Activated CD4-positive, alpha-beta T cell treated with anti-CD3 and anti-CD28 coated beads for 24 hours (primary cell): ENCODE results near the gene USP40.

Experiments
- DNase-seq, 2 donors: peaks; one replicate each; pipeline ENCODE4 v3.0.0-alpha.2; 2020; ENCODE audit warnings: low read depth in 2 of 2

USP40 gene

GRCh38 chr2:233458031-233458610 is 108.5 kb downstream of the USP40 start:
- DNase-seq: no peak

GRCh38 chr2:233457356-233457755 is 109.2 kb downstream of the USP40 start:
- no peak for DNase-seq

- no peak for DNase-seq
These were observed 109.6 kb downstream of the USP40 start for GRCh38 chr2:233456934-233457333.

DNA sequence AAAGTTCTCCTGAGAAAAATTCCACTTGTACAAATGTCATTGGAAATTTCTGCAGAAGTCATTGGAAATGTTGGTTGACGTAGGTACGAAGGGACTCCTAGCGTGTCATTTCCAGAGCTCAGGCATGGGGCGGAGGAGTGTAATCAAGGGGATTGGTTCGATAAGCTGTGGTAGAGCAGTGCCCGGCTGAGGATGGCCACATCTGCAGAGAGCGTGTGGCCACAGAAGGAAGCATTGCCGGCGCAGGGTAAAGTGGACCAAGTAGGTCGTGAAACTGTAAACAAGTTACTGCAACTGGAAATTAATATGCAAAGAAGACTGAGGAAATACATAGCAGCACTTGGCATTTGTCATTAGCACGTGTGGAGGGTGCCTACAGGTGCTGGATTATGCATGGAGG is 110.5 kb downstream of the USP40 start:
- DNase-seq: no peak

- DNase-seq: no peak
These were observed 111.1 kb downstream of the USP40 start for GRCh38 chr2:233455491-233455890.

DNA sequence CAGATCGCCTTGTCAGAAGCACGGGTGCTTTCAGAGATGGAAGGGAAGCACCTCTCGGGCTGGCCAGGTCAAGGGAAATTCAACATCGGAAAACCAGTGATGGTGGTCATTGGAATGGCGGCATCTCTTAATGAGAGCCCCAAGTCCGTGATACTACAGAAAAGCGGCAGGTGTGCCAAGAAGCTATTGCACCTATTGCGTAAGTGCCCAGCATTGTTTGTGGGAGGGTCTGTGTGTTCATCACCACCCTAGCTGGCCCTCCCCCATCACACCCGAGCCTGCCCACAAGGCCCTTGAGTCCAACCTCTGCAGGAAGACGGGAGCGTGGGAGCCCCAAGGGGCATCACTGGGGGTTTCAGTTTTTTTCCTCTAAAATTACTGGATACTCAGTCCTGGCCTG is 111.6 kb downstream of the USP40 start:
- DNase-seq: no peak

- DNase-seq: no peak
These were observed 112.7 kb downstream of the USP40 start for GRCh38 chr2:233453916-233454315.

- DNase-seq: no peak
These were observed 113.3 kb downstream of the USP40 start for GRCh38 chr2:233453111-233453915.

DNA sequence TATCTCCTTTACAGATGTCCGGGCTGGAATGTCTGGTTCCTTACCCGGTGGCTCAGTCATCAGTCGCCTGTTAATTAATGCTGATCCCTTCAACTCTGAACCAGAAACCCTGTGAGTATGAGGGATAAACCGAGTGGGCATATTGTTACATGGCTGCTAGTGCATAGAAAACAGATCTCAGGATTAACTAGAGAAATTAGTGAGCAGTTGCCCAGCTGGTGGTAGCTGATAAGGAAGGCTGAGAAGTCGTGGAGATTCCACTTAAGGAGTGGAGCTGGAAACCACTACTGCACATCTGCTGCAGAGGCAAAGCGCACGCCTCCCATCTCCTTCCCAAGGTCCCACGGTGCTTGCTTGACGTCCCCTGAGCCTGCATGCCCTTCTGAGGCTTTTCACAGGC is 114.6 kb downstream of the USP40 start:
- no peak for DNase-seq

GRCh38 chr2:233450864-233451575 is 115.6 kb downstream of the USP40 start:
- DNase-seq: no peak

- no peak for DNase-seq
These were observed 116.4 kb downstream of the USP40 start for GRCh38 chr2:233449921-233450863.

GRCh38 chr2:233449081-233449901 is 117.3 kb downstream of the USP40 start:
- DNase-seq: no peak

- no peak for DNase-seq
These were observed 118.0 kb downstream of the USP40 start for GRCh38 chr2:233448575-233448974.

DNA sequence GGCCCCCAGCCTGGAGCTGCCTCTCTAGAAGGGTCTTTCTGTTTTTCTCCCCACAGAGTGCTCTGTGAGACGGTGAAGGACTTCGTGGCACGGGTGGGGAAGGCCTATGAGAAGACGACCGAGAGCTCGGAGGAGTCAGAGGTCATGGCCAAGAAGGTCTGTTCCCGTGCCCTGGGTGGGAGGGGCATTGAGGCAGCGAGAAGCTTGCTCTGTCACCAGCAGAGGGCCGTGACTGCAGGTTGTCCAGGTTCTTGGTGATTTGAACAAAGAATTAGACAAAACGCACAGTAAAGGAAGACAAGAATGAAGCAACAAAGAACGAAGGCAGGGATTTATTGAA is 118.4 kb downstream of the USP40 start:
- DNase-seq: no peak

- DNase-seq: no peak
These were observed 118.9 kb downstream of the USP40 start for GRCh38 chr2:233447506-233448219.

DNA sequence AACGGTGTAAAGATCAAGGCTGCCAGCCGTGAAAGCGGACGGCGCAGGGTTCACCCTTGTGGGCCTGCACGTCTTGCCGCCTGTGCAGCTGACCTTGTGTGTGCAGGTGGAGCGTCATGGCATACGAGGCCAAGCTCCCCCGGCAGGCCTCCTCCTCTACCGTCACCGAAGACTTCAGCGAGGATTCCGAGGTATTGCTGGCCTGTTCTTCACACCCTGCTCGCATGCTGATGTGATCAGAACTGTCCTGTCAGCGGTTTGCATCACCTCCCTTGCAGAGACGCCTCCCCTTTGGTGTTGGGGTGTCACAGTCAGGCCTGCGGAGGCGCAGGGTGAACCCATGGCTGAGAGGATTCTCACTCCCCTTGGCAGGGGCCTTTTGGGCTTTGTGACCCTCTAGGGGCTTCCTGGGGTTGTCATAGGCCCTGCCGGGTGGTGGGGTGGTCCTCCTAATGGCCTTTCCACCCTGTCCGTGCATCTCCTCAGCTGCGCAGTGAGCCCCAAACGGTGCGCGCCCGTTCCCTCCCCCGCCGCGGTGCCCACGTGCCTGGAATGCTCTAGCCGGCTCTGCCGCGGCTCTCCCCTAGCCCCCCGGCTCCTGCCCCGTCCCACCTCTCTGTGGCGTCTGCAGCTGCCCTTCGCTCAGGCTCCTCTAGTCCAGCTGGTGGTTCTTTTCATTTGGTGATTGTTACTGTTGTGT is 119.8 kb downstream of the USP40 start:
- no peak for DNase-seq

DNA sequence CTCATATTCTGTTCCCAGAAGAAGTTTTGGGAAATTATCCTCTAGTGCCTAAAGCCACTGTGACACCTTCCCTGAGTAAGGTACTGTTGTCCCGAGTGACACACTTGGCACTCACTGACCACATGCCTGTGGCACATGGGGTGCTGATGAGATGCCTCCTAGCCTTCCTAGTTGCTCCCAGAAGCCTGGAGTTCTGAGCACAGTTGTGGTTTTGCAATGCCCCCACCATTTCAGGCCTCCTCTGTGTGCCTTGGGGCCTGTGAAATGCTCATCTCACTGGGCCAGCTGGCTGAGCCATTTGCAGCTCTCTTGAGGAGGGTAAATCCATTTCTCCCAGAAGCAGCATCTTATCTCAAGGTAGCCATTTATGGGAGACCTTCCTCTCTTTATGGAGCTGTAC is 120.5 kb downstream of the USP40 start:
- DNase-seq: no peak

GRCh38 chr2:233445152-233445830 is 121.3 kb downstream of the USP40 start:
- DNase-seq: no peak

DNA sequence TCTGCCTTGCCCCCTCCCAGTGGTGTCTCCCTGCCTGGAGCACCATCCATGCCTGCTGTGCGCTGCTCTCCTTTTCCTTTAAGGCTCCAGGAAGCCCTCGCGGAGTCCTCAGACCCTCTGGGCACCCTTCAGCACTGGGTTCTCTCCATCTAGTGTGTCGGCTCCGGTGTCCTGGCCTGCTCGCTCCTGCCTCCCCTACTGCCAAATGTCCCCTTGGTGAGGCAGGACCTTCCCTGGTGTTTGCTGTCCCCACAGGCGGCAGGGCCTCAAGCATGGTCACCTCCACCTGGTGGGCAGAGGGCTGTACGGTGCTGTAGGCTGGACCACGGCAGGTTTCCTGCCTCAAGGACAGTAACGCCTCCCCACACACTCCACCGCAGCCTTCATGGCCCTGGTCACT is 122.1 kb downstream of the USP40 start:
- no peak for DNase-seq
